ENCODE data around the gene CFAP92.
"Not testable (repeated sequence)": the region's sequence is repeated elsewhere in the genome, so short reads cannot be mapped to it uniquely, and the experiment has no call there.

CFAP92 gene

GRCh38 chr3:128936341-128936740 lies 57.5 kb downstream of the CFAP92 start:
- no peak for DNase-seq (ENCODE audit: low read depth, low spot score)

- no peak for DNase-seq (ENCODE audit: low read depth, low spot score)
Measured at GRCh38 chr3:128935922-128936321, 58.0 kb downstream of the CFAP92 start.

GRCh38 chr3:128933922-128934253 lies 60.0 kb downstream of the CFAP92 start:
- DNase-seq (ENCODE audit: low read depth, low spot score), result no peak

GRCh38 chr3:128933213-128933921 lies 60.5 kb downstream of the CFAP92 start:
- no peak for DNase-seq (ENCODE audit: low read depth, low spot score)

- DNase-seq (ENCODE audit: low read depth, low spot score), result no peak
Measured at GRCh38 chr3:128932516-128933212, 61.2 kb downstream of the CFAP92 start.

- no peak for DNase-seq (ENCODE audit: low read depth, low spot score)
Measured at GRCh38 chr3:128931046-128931445, 62.8 kb downstream of the CFAP92 start.

- no peak for DNase-seq (ENCODE audit: low read depth, low spot score)
Measured at GRCh38 chr3:128929364-128929763, 64.5 kb downstream of the CFAP92 start.

GRCh38 chr3:128923986-128924385 lies 69.9 kb downstream of the CFAP92 start:
- DNase-seq (ENCODE audit: low read depth, low spot score), result not testable (repeated sequence)

- DNase-seq (ENCODE audit: low read depth, low spot score), result no peak
Measured at GRCh38 chr3:128923576-128923975, 70.3 kb downstream of the CFAP92 start.

- no peak for DNase-seq (ENCODE audit: low read depth, low spot score)
Measured at GRCh38 chr3:128922804-128923459, 70.9 kb downstream of the CFAP92 start.

- no peak for DNase-seq (ENCODE audit: low read depth, low spot score)
Measured at GRCh38 chr3:128919988-128920387, 73.9 kb downstream of the CFAP92 start.

- DNase-seq (ENCODE audit: low read depth, low spot score), result no peak
Measured at GRCh38 chr3:128917291-128917690, 76.6 kb downstream of the CFAP92 start.

GRCh38 chr3:128914966-128915645 lies 78.8 kb downstream of the CFAP92 start:
- DNase-seq (ENCODE audit: low read depth, low spot score), result no peak

GRCh38 chr3:128911911-128912310 lies 82.0 kb downstream of the CFAP92 start:
- DNase-seq (ENCODE audit: low read depth, low spot score), result no peak

GRCh38 chr3:128910006-128910405 lies 83.9 kb downstream of the CFAP92 start:
- DNase-seq (ENCODE audit: low read depth, low spot score), result no peak

- no peak for DNase-seq (ENCODE audit: low read depth, low spot score)
Measured at GRCh38 chr3:128908951-128909350, 84.9 kb downstream of the CFAP92 start.

GRCh38 chr3:128907706-128908445 lies 86.0 kb downstream of the CFAP92 start:
- no peak for DNase-seq (ENCODE audit: low read depth, low spot score)

GRCh38 chr3:128906804-128907525 lies 86.9 kb downstream of the CFAP92 start:
- DNase-seq (ENCODE audit: low read depth, low spot score), result no peak

- no peak for DNase-seq (ENCODE audit: low read depth, low spot score)
Measured at GRCh38 chr3:128906031-128906803, 87.7 kb downstream of the CFAP92 start.

GRCh38 chr3:128903501-128903900 lies 90.4 kb downstream of the CFAP92 start:
- no peak for DNase-seq (ENCODE audit: low read depth, low spot score)

Data from ELF-1 (cell line).